GM12864 (cell line): Measurements from ENCODE around the gene KCND1.
A peak's percentile ranks its signal among the peaks of the same experiment; 100 is the strongest.

Experiments used
- DNase-seq: peaks from one replicate; pipeline ENCODE4 v3.0.0-alpha.2; 2011; ENCODE audit warnings: low read depth
- H3K4me3 ChIP-seq: 2 replicates; pipeline ENCODE4 v1.5.1; 2011; ENCODE audit warnings: mild to moderate bottlenecking, low read depth, low read length, control low read depth
- TF ChIP-seq, protein P1 (sequence below): IDR thresholded peaks from 2 replicates; pipeline ENCODE4 v1.5.1; 2011; ENCODE audit warnings: low read depth, mild to moderate bottlenecking, moderate library complexity, low read length, control low read depth, inconsistent platforms; ENCODE audit errors: missing control alignments

The KCND1 gene

GRCh38 chrX:48971249-48972219, at the start of gene KCND1:
KCND1 (minus strand) TSS chrX:48971844; CDS start chrX:48970271, 1,573 bp downstream.
- H3K4me3 ChIP-seq = no peak within 1 kb of the TSS
- TF ChIP-seq, protein P1, sequence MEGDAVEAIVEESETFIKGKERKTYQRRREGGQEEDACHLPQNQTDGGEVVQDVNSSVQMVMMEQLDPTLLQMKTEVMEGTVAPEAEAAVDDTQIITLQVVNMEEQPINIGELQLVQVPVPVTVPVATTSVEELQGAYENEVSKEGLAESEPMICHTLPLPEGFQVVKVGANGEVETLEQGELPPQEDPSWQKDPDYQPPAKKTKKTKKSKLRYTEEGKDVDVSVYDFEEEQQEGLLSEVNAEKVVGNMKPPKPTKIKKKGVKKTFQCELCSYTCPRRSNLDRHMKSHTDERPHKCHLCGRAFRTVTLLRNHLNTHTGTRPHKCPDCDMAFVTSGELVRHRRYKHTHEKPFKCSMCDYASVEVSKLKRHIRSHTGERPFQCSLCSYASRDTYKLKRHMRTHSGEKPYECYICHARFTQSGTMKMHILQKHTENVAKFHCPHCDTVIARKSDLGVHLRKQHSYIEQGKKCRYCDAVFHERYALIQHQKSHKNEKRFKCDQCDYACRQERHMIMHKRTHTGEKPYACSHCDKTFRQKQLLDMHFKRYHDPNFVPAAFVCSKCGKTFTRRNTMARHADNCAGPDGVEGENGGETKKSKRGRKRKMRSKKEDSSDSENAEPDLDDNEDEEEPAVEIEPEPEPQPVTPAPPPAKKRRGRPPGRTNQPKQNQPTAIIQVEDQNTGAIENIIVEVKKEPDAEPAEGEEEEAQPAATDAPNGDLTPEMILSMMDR = no peak
- DNase-seq = no peak

DNA sequence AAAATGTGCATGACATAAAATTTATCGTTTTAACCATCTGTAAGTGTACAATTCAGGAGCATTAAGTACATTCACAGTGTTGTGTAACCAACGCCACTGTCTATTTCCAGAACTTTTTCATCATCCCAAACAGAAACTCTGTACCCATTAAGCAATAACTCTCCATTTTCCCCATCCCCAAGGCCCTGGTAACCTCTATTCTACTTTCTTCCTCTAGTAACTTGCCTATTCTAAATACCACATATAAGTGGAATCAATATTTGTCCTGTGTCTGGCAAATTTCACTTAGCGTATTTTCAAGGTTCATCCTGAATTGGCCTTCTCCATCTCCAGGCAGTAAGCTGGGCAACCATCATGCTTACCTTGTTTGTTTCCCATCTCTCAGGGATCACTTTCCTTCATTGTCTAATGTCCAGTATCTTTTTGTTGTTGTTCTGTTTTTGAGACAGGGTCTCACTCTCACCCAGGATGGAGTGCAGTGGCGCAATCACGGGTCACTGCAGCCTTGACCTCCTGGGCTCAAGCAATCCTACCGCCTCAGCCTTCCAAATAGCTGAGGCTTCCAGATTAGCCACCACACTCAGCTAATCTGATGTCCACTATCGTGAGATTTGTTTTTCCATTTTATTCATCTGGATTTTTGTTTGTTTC, 48.1 kb upstream of the KCND1 start:
- no peak overlapping the region for H3K4me3 ChIP-seq
- DNase-seq = no peak
- TF ChIP-seq, protein P1 = no peak

DNA sequence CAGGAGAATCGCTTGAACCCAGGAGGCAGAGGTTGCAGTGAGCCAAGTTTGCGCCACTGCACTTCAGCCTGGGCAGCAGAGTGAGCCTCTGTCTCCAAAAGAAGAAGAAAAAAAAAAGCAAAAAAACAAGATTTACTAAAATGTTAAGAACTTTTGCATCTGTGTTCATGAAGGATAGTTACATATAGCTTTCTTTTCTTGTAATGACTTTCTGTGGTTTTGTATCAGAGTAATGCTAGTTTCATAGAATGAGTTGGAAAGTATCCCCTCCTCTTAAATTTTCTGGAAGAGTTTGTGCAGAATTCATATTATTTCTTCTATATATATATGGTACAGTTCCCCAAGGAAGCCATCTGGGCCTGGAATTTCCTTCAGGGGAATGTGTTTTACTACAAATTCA, 47.4 kb upstream of the KCND1 start:
- no peak for DNase-seq
- TF ChIP-seq, protein P1 = no peak

GRCh38 chrX:49003696-49004095, 32.1 kb upstream of the KCND1 start:
- TF ChIP-seq, protein P1 = no peak
- no peak for DNase-seq
- H3K4me3 ChIP-seq = no peak overlapping the region

More for the DNA sequence above, 47.4 kb upstream of the KCND1 start:
- H3K4me3 ChIP-seq = no peak overlapping the region

GRCh38 chrX:49002091-49002935, 30.7 kb upstream of the KCND1 start, which contains the start of gene GRIPAP1:
GRIPAP1 (minus strand) TSS chrX:49002264; CDS start chrX:49002229, 35 bp downstream.
- peak within 1 kb of the TSS; percentile 81 for H3K4me3 ChIP-seq
- TF ChIP-seq, protein P1 = no peak
- DNase-seq = peak; percentile 87

- DNase-seq = peak; percentile 26
- TF ChIP-seq, protein P1 = no peak
- peak overlapping the region; percentile 81 for H3K4me3 ChIP-seq
Measured at GRCh38 chrX:49001521-49002090, 30.0 kb upstream of the KCND1 start.
